MV-4-11 (cell line): ENCODE measurements around the gene ABCA7.
A peak's percentile ranks its signal among the peaks of the same experiment; 100 is the strongest.
"Not testable (repeated sequence)": the region's sequence is repeated elsewhere in the genome, so short reads cannot be mapped to it uniquely, and the experiment has no call there.

Experiments used
- DNase-seq: peaks from one replicate; lab custom pipeline; 2025; lab: John Stamatoyannopoulos, UW

ABCA7 gene

DNA sequence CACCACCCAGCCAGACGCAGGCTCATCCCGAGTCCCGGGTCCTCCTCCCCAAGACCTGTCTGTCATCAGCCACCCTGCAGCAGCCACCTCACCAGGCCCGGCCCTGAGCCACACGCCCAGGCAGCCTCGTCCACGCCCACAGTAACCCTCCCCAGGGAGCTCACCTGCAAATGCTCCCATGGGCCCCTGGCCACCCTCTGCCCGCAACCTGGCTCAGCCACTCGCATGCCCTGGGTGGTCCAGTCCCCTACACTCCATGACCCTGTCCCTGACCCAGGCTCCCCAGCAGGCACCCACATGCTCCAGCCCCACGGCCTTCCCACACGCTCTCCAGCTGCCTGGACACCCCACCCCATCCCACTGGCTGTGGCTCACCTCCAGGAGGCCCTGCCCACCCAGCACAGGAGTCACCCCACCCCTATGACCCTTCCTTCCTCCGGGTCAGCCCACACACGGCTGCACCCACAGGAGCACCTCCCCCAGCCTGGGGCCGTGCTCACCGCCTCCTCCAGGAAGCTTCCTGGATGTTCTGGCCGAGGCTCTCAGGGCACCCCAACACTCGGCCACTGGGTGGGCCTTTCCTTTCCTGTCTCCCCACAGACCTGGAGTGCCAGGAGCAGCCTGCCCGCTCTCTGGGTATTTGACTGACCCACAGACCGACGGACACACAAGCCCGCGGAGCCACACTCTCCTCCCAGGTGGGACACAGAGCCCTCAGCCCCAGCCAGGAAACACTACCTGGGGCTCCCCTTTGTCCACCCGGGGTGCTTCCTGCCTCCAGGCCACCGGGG is 22.6 kb upstream of the ABCA7 start:
- no peak for DNase-seq

DNA sequence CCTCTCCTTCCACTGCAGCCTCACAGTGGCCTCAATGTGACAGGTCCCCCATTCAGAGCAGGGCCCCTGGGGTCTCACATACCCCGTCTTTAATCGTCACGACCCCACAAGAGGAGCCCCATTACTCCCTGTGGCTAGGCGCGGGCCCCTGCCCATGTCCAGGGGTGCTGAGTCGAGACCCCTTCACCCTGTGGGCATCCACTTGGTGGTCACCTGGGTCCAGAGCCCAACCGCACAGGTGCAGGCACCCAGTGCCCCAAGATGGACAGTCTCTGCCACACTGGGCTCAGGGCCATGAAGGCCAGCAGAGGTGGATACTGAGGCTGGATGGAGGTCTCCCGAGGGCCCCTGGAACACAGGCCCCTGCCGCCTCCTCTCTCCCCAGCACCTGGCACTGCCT is 22.0 kb upstream of the ABCA7 start:
- no peak for DNase-seq

- DNase-seq, result no peak
Measured at GRCh38 chr19:1018393-1018792, 21.5 kb upstream of the ABCA7 start.

DNA sequence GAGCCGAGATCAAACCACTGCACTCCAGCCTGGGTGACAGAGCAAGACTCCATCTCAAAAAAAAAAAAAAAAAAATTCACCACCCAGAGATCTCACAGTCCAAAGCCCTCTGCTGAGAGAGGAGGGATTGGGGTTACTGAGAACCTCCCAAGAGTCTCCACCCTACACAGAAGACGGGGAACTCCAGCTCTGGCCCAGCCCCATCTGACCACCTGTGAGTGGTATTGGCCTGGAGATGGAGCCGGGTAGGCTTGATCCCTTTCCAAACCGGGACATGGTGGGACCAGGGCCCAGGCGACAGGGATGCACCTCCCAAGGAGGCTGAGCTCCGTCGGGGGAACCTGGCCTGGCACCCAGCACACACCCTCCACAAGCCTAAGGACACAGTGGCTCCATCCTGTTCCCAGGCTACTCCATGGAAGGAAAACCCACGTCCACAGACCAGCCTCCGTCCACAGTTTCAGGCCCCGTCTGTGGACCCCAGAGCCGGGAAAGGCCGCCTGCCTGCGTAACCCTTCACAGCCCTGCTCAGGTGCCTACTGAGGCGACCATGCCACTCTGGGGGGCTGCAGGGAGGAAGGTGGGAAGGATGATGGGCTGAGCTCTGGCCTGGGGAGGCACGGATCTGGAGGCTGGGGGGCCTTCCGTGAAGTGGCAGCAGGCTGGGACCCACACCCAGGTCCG is 20.8 kb upstream of the ABCA7 start:
- no peak for DNase-seq

DNA sequence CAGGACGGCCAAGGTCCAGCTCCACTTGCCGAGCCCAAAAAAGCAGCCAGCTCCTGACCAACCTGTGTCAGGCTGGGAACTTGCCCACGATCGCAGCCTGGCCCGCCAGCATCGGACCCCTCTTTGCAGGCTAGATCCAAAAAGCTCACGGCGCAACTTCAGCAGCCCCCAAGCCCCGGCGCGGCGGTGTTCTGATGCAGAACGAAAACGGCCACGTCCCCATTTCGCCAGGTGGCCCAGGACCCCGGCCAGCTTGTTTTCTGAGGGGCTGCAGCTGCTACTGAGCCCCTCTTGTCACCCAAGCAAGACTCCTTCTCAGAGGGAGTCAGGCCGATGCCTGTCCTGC is 20.3 kb upstream of the ABCA7 start:
- DNase-seq, result no peak

DNA sequence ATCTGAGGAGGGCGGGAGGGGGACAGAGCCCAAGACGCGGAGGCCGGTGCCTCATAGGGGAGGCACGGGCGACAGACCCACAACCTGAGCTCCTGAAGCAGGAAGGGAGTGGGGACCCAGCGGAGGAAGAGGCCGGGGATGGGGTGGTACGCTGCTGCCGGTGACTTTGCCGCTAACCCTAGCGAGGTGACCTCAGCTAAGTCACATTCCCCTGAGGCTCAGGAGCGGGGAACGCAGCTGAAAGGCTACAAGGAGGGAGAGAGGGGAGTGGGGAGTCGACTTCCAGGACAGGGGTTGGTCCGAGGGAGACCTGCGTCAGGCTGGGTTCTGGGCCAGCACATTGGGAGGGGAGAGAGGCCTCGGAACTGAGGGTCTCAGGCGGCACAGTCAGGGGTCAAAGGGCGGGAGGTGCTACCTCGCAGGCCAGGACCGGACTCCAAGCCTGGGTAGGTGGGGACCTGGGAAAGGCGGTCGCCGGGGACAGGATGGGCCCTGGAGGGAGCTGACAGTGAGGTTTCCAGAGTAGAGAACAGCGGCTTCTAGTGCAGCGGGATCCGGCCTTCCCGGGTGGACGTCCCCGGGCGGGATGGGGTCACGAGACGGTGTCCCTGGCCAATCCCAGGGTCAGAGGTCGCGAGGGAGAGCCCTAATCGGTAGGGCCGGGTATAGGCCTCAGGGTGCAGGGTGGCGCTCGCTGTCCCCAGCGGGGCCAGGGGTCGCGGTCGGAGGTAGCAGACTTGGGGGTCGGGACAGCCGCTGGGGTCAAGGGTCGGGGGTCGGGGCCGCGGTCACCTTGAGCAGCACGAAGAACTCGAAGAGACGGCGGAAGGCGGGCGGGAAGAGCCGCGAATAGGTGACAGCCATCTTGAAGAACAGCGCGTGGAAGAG is 19.7 kb upstream of the ABCA7 start:
- no peak for DNase-seq

DNA sequence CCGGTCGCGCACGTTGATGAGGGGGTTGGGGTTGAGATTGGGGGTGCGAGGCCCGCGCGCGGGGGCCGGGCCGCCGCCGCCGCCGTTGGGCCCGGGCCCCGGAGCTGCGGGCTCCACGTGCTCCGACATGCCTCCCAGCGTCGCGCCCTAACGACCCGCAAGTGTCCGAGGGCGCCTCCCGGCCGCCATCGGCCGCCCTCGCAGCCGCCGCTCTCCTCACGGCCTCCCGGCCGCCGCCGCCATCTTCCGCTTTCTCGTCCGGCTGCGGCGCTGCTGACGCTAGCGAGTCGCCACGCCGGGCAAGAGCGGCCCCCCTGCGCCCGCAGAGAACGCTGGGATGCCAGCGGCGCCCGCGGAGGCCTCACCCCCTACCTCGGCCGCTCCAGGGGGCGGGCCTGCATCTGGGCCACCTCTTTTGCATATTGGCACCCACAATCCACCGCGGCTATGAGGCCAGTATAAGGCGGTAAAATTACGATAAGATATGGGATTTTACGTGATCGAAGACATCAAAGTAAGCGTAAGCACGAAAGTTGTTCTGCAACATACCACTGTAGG is 19.0 kb upstream of the ABCA7 start, which contains the start of gene TMEM259:
TMEM259 (minus strand) TSS at position 256 of the 558 bp plus-strand sequence; CDS start at position 129, 127 bp downstream.
- DNase-seq, result peak; percentile 96

GRCh38 chr19:1023883-1024188 is 16.1 kb upstream of the ABCA7 start:
- not testable (repeated sequence) for DNase-seq

- DNase-seq, result not testable (repeated sequence)
Measured at GRCh38 chr19:1025080-1025479, 14.8 kb upstream of the ABCA7 start.

GRCh38 chr19:1025960-1026782 is 13.7 kb upstream of the ABCA7 start, which contains the start of gene CNN2:
Gene CNN2 (plus strand): TSS chr19:1026608. CDS start chr19:1026662, 54 bp downstream.
- DNase-seq, result peak; percentile 69

DNA sequence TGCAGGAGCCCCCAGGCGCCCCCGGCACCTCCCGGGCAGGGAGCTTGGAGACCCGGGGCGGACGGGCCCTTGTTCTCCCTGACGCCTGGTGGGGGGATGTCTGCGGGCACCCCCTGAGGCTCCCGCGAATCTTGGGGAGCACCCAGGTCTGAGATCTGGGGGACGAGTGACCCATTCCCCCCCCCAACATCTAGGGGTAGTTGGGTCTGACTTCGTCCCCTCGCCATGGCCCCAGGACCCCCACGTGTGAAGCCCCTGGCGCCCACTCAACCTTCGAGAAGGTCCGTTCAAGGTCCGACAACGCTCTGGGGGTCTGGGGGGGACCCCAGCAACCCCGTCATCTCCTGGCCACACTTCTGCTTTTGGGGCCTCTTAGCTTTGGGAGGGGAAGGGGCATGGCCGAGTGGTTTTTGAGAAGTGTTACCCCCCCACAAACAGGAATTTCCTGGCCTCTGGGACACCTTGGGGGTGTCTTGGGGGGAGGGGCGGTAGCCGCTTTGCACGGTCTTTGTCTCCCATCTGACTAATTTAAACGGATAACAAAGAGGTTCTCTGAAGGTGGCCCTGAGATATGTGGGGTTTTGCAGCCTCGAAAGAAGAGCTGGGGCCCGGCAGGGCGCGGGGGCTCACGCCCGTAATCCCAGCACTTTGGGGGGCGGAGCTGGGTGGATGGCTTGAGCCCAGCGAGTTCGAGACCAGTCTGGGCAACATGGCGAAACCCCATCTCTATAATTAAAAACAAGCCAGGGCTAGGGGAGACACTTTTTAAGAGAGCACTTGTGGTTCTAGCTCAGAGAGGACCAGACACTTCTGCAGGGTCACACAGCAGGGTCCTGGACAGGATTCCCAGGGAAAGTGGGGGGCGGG is 12.9 kb upstream of the ABCA7 start:
- peak; percentile 57 for DNase-seq

DNA sequence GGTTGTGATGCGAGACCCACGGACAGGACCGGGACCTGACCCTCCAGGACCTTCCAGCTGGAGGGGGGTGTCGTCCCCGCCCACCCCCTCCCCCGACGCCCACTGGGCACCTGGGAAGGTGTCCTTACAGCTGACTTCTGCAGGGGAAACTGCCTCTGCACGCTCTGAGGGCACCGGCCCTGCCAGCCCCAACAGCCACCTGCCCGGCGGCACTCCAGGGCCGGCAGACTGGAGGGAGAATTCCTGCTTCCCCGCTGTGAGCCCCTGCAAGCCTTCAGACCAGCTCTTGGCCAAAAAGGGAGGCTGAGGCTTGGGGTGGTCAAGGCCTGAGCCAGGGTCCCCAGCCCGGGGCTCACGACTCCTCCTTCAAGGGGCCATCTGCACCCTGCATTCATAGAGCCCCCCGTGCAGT is 12.3 kb upstream of the ABCA7 start:
- DNase-seq, result no peak

GRCh38 chr19:1028062-1028926 is 11.6 kb upstream of the ABCA7 start:
- DNase-seq, result peak; percentile 45

- DNase-seq, result no peak
Measured at GRCh38 chr19:1032264-1032867, 7.5 kb upstream of the ABCA7 start.

DNA sequence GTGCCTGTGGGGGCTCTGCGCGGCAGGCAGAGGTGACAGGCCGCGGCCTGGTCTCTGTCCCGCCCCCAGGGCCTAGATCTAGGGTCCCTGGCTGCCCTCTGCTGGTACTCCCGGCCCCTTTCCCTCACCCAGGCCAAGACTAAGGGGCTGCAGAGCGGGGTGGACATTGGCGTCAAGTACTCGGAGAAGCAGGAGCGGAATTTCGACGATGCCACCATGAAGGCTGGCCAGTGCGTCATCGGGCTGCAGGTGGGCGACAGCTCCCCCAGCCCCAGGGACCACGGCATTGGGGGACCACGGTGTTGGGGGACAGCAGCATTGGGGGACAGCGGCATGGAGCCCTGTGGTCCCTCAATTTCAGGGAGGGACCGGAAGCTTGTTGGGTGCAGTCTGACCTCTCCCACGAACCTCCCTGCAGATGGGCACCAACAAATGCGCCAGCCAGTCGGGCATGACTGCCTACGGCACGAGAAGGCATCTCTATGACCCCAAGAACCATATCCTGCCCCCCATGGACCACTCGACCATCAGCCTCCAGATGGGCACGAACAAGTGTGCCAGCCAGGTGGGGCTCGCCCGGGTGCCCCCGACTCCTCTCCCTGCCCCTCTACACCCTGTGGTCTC is 3.8 kb upstream of the ABCA7 start:
- no peak for DNase-seq

DNA sequence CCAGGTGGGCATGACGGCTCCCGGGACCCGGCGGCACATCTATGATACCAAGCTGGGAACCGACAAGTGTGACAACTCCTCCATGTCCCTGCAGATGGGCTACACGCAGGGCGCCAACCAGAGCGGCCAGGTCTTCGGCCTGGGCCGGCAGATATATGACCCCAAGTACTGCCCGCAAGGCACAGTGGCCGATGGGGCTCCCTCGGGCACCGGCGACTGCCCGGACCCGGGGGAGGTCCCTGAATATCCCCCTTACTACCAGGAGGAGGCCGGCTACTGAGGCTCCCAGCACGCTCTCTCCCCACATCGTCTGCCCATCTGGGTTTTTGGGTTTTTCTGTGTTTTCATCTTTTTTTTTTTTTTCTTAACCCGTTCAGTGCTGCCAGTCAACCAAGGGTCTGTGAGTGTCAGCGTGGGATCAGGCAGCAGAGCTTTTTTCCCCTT is 2.3 kb upstream of the ABCA7 start:
- no peak for DNase-seq

- DNase-seq, result no peak
Measured at GRCh38 chr19:1038978-1039645, 795 bp upstream of the ABCA7 start.
